DMS153 (cell line): ENCODE data around the gene UBE2G2.
A peak's percentile ranks its signal among the peaks of the same experiment; 100 is the strongest.

ENCODE experiments used
- DNase-seq: peaks from one replicate; lab custom pipeline; 2025; lab: John Stamatoyannopoulos, UW

UBE2G2 gene

GRCh38 chr21:44763451-44764318 is 37.9 kb downstream of the UBE2G2 start:
- DNase-seq, result no peak

- DNase-seq, result no peak
Observed at GRCh38 chr21:44763050-44763378, 38.6 kb downstream of the UBE2G2 start.

GRCh38 chr21:44762221-44763049 is 39.2 kb downstream of the UBE2G2 start:
- no peak for DNase-seq

- DNase-seq, result no peak
Observed at GRCh38 chr21:44761747-44762208, 39.8 kb downstream of the UBE2G2 start.

GRCh38 chr21:44761011-44761729 is 40.5 kb downstream of the UBE2G2 start:
- no peak for DNase-seq

- DNase-seq, result no peak
Observed at GRCh38 chr21:44760376-44760775, 41.2 kb downstream of the UBE2G2 start.

- no peak for DNase-seq
Observed at GRCh38 chr21:44759628-44760285, 41.9 kb downstream of the UBE2G2 start.

- no peak for DNase-seq
Observed at GRCh38 chr21:44758781-44759627, 42.6 kb downstream of the UBE2G2 start.

- DNase-seq, result no peak
Observed at GRCh38 chr21:44758141-44758561, 43.5 kb downstream of the UBE2G2 start.

- DNase-seq, result no peak
Observed at GRCh38 chr21:44757731-44758130, 43.9 kb downstream of the UBE2G2 start.

GRCh38 chr21:44756423-44757185 is 45.0 kb downstream of the UBE2G2 start:
- DNase-seq, result no peak

GRCh38 chr21:44755227-44755626 is 46.4 kb downstream of the UBE2G2 start:
- DNase-seq, result no peak

- peak; percentile 11 for DNase-seq
Observed at GRCh38 chr21:44753357-44753756, 48.3 kb downstream of the UBE2G2 start.

- DNase-seq, result peak; percentile 52
Observed at GRCh38 chr21:44752671-44753235, 48.9 kb downstream of the UBE2G2 start.

- no peak for DNase-seq
Observed at GRCh38 chr21:44751799-44752636, 49.6 kb downstream of the UBE2G2 start.

- no peak for DNase-seq
Observed at GRCh38 chr21:44751186-44751798, 50.3 kb downstream of the UBE2G2 start.

- DNase-seq, result no peak
Observed at GRCh38 chr21:44750675-44751025, 51.0 kb downstream of the UBE2G2 start.
